Measurements from ENCODE around the gene RRP7A.
"Not testable (repeated sequence)": the region's sequence is repeated elsewhere in the genome, so short reads cannot be mapped to it uniquely, and the experiment has no call there.

RRP7A gene, protein sequence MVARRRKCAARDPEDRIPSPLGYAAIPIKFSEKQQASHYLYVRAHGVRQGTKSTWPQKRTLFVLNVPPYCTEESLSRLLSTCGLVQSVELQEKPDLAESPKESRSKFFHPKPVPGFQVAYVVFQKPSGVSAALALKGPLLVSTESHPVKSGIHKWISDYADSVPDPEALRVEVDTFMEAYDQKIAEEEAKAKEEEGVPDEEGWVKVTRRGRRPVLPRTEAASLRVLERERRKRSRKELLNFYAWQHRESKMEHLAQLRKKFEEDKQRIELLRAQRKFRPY
- total RNA-seq: 82.3 to 92.3 (median 87.6) reads per million in 3 donors

DNA sequence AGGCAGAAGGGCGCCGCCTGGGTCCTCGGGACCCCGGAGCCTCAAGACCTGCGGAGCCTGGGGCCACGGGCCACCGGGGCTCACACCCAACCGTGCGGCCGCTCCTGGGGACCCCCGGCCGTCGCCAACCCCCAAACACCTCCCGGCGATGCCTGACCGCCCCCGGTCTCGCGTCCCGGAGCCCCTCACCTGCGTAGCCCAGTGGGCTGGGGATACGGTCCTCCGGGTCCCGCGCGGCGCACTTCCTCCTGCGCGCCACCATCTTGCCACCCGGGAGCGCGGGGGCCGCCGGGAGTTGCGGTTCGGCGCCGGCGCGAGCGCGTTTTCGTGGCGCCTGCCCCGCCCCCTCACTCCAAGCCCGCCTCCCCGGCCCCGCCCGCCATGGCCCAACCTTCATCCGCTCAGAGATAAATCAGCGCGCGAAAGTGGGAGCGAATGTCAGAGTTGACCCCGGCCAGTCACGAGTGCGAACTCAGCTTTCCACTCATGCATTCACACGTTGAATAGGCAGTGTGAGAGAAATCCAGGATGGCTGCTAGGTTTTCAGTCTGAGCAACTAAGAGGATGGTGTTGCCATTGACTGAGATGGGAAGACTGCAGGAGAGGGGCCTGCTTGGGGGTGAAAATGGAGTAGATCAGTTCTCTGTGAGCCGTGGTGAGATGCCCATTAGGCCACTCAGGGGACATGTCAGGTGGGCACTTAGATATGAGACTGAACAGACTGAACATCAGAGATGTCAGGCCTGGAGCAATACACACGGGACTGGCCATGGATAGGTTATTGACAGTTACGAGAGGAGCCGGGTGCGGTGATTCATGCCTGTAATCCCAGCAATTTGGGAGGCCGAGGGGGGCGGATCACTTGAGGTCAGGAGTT is at the start of gene RRP7A:
TSS of gene RRP7A (minus strand) at position 272 of the 877 bp plus-strand sequence. CDS start at position 262, 10 bp downstream.
- Histone ChIP-seq H3K27me3 (replicated peaks; ENCODE audit: control insufficient read depth, insufficient read depth, low read length, poor library complexity, severe bottlenecking) (no peaks in the 10 kb centered on the region), H3K4me1 (ENCODE audit: control insufficient read depth, insufficient read depth, low read length, poor library complexity, severe bottlenecking) (peaks cover 9% of the 10 kb centered on the region), H3K27ac (ENCODE audit: insufficient read depth, low read length, poor library complexity, severe bottlenecking) (peak within 1 kb of the TSS; percentile 78), H3K36me3 (ENCODE audit: control insufficient read depth, insufficient read depth, low read length) (peaks cover 19% of the 10 kb centered on the region), H3K9me3 (ENCODE audit: control insufficient read depth, low read length) (no peaks in the 10 kb centered on the region), H3K4me3 (ENCODE audit: insufficient read depth, low read depth, low read length, poor library complexity, severe bottlenecking) (peak within 1 kb of the TSS; percentile 74)
- DNase-seq: peak; percentile 66 to 74 (median 72)

GRCh38 chr22:42567950-42568349 is 48.4 kb upstream of the RRP7A start:
- H3K4me1 ChIP-seq (ENCODE audit: control insufficient read depth, insufficient read depth, low read length, poor library complexity, severe bottlenecking); H3K9me3 ChIP-seq (ENCODE audit: control insufficient read depth, low read length); DNase-seq; H3K4me3 ChIP-seq (ENCODE audit: insufficient read depth, low read depth, low read length, poor library complexity, severe bottlenecking); H3K36me3 ChIP-seq (ENCODE audit: control insufficient read depth, insufficient read depth, low read length); H3K27ac ChIP-seq (ENCODE audit: insufficient read depth, low read length, poor library complexity, severe bottlenecking); H3K27me3 ChIP-seq (replicated peaks; ENCODE audit: control insufficient read depth, insufficient read depth, low read length, poor library complexity, severe bottlenecking): not testable (repeated sequence)

DNA sequence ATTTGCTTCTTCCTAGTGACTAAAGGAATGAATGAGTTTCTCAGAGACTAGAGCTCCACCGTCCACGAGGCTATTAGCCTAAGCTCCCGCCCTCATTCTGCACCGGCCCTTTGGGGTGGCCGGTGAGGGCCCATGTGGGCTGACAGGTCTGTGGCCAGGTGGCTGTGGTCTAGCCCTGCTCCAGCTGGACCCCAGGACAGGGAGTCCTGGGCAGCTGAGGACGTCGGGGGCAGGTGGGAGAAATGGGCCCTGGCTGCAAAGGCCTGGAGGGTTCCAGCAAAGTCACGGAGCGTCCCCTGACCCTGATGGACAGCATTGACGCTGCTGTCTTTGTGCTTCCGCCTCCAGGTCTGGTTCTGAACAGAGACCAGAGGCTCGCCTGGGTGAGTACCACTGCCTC is 46.4 kb upstream of the RRP7A start:
- no peaks in the 10 kb centered on the region for H3K9me3 ChIP-seq (ENCODE audit: control insufficient read depth, low read length)
- H3K27me3 ChIP-seq (replicated peaks; ENCODE audit: control insufficient read depth, insufficient read depth, low read length, poor library complexity, severe bottlenecking): no peaks in the 10 kb centered on the region
- no peak overlapping the region for H3K4me3 ChIP-seq (ENCODE audit: insufficient read depth, low read depth, low read length, poor library complexity, severe bottlenecking)
- no peak overlapping the region for H3K27ac ChIP-seq (ENCODE audit: insufficient read depth, low read length, poor library complexity, severe bottlenecking)
- no peaks in the 10 kb centered on the region for H3K4me1 ChIP-seq (ENCODE audit: control insufficient read depth, insufficient read depth, low read length, poor library complexity, severe bottlenecking)
- no peak for DNase-seq
- no peaks in the 10 kb centered on the region for H3K36me3 ChIP-seq (ENCODE audit: control insufficient read depth, insufficient read depth, low read length)

DNA sequence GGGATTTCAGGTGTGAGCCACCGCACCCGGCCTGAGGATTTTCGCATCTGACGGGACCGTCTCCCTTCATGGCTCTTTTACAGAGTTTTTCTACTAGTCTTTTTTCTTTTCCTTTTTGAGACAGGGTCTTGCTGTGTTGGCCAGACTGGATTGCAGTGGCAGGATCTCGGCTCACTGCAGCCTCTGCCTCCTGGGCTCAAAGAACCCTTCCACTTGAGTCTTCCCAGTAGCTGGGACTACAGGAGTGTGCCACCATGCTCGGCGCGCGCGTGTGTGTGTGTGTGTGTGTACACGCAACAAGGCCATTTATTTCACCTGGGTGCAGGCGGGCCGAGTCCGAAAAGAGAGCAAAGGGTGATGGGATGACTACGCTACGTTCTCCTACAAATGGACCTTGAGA is 45.1 kb upstream of the RRP7A start:
- Histone ChIP-seq H3K4me1 (ENCODE audit: control insufficient read depth, insufficient read depth, low read length, poor library complexity, severe bottlenecking) (no peaks in the 10 kb centered on the region), H3K27me3 (replicated peaks; ENCODE audit: control insufficient read depth, insufficient read depth, low read length, poor library complexity, severe bottlenecking) (no peaks in the 10 kb centered on the region), H3K36me3 (ENCODE audit: control insufficient read depth, insufficient read depth, low read length) (no peaks in the 10 kb centered on the region), H3K27ac (ENCODE audit: insufficient read depth, low read length, poor library complexity, severe bottlenecking) (no peak overlapping the region), H3K9me3 (ENCODE audit: control insufficient read depth, low read length) (no peaks in the 10 kb centered on the region), H3K4me3 (ENCODE audit: insufficient read depth, low read depth, low read length, poor library complexity, severe bottlenecking) (no peak overlapping the region)
- no peak for DNase-seq

DNA sequence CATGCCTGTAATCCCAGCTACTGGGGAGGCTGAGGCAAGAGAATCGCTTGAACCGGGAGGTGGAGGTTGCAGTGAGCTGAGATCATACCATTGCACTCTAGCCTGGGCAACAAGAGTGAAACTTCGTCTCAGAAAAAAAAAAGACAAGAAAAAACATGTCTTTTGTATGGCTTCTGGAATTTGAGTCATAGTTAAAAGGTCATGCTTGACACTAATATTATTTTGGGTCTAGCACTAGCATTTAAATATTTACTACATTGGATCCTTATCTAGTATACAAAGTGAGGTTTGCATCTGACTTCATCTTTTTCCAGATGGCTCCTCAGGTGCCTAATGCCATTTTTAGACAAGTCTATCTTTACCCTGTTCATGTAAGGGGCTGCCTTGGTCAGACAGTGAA is 44.3 kb upstream of the RRP7A start:
- not testable (repeated sequence) for H3K4me1 ChIP-seq (ENCODE audit: control insufficient read depth, insufficient read depth, low read length, poor library complexity, severe bottlenecking); H3K27me3 ChIP-seq (replicated peaks; ENCODE audit: control insufficient read depth, insufficient read depth, low read length, poor library complexity, severe bottlenecking); H3K9me3 ChIP-seq (ENCODE audit: control insufficient read depth, low read length); DNase-seq; H3K4me3 ChIP-seq (ENCODE audit: insufficient read depth, low read depth, low read length, poor library complexity, severe bottlenecking); H3K27ac ChIP-seq (ENCODE audit: insufficient read depth, low read length, poor library complexity, severe bottlenecking); H3K36me3 ChIP-seq (ENCODE audit: control insufficient read depth, insufficient read depth, low read length)

- no peaks in the 10 kb centered on the region for H3K36me3 ChIP-seq (ENCODE audit: control insufficient read depth, insufficient read depth, low read length)
- no peaks in the 10 kb centered on the region for H3K27me3 ChIP-seq (replicated peaks; ENCODE audit: control insufficient read depth, insufficient read depth, low read length, poor library complexity, severe bottlenecking)
- H3K4me3 ChIP-seq (ENCODE audit: insufficient read depth, low read depth, low read length, poor library complexity, severe bottlenecking): no peak overlapping the region
- no peak for DNase-seq
- H3K9me3 ChIP-seq (ENCODE audit: control insufficient read depth, low read length): no peaks in the 10 kb centered on the region
- H3K4me1 ChIP-seq (ENCODE audit: control insufficient read depth, insufficient read depth, low read length, poor library complexity, severe bottlenecking): no peaks in the 10 kb centered on the region
- H3K27ac ChIP-seq (ENCODE audit: insufficient read depth, low read length, poor library complexity, severe bottlenecking): no peak overlapping the region
These were observed 43.1 kb upstream of the RRP7A start for GRCh38 chr22:42562684-42563083.

- no peaks in the 10 kb centered on the region for H3K27me3 ChIP-seq (replicated peaks; ENCODE audit: control insufficient read depth, insufficient read depth, low read length, poor library complexity, severe bottlenecking)
- no peaks in the 10 kb centered on the region for H3K4me1 ChIP-seq (ENCODE audit: control insufficient read depth, insufficient read depth, low read length, poor library complexity, severe bottlenecking)
- DNase-seq: no peak
- no peak overlapping the region for H3K4me3 ChIP-seq (ENCODE audit: insufficient read depth, low read depth, low read length, poor library complexity, severe bottlenecking)
- no peaks in the 10 kb centered on the region for H3K36me3 ChIP-seq (ENCODE audit: control insufficient read depth, insufficient read depth, low read length)
- no peak overlapping the region for H3K27ac ChIP-seq (ENCODE audit: insufficient read depth, low read length, poor library complexity, severe bottlenecking)
- no peaks in the 10 kb centered on the region for H3K9me3 ChIP-seq (ENCODE audit: control insufficient read depth, low read length)
These were observed 42.7 kb upstream of the RRP7A start for GRCh38 chr22:42562279-42562678.

- Histone ChIP-seq H3K4me1 (ENCODE audit: control insufficient read depth, insufficient read depth, low read length, poor library complexity, severe bottlenecking) (no peaks in the 10 kb centered on the region), H3K4me3 (ENCODE audit: insufficient read depth, low read depth, low read length, poor library complexity, severe bottlenecking) (no peak overlapping the region), H3K36me3 (ENCODE audit: control insufficient read depth, insufficient read depth, low read length) (no peaks in the 10 kb centered on the region), H3K9me3 (ENCODE audit: control insufficient read depth, low read length) (no peaks in the 10 kb centered on the region), H3K27ac (ENCODE audit: insufficient read depth, low read length, poor library complexity, severe bottlenecking) (no peak overlapping the region), H3K27me3 (replicated peaks; ENCODE audit: control insufficient read depth, insufficient read depth, low read length, poor library complexity, severe bottlenecking) (no peaks in the 10 kb centered on the region)
- DNase-seq: no peak
These were observed 42.3 kb upstream of the RRP7A start for GRCh38 chr22:42561856-42562255.

- Histone ChIP-seq H3K4me3 (ENCODE audit: insufficient read depth, low read depth, low read length, poor library complexity, severe bottlenecking) (no peak overlapping the region), H3K4me1 (ENCODE audit: control insufficient read depth, insufficient read depth, low read length, poor library complexity, severe bottlenecking) (no peaks in the 10 kb centered on the region), H3K36me3 (ENCODE audit: control insufficient read depth, insufficient read depth, low read length) (no peaks in the 10 kb centered on the region), H3K27ac (ENCODE audit: insufficient read depth, low read length, poor library complexity, severe bottlenecking) (no peak overlapping the region), H3K9me3 (ENCODE audit: control insufficient read depth, low read length) (no peaks in the 10 kb centered on the region), H3K27me3 (replicated peaks; ENCODE audit: control insufficient read depth, insufficient read depth, low read length, poor library complexity, severe bottlenecking) (no peaks in the 10 kb centered on the region)
- DNase-seq: no peak
These were observed 41.2 kb upstream of the RRP7A start for GRCh38 chr22:42560781-42561180.

- Histone ChIP-seq H3K36me3 (ENCODE audit: control insufficient read depth, insufficient read depth, low read length) (no peaks in the 10 kb centered on the region), H3K4me1 (ENCODE audit: control insufficient read depth, insufficient read depth, low read length, poor library complexity, severe bottlenecking) (no peaks in the 10 kb centered on the region), H3K9me3 (ENCODE audit: control insufficient read depth, low read length) (no peaks in the 10 kb centered on the region), H3K4me3 (ENCODE audit: insufficient read depth, low read depth, low read length, poor library complexity, severe bottlenecking) (no peak overlapping the region), H3K27me3 (replicated peaks; ENCODE audit: control insufficient read depth, insufficient read depth, low read length, poor library complexity, severe bottlenecking) (no peaks in the 10 kb centered on the region), H3K27ac (ENCODE audit: insufficient read depth, low read length, poor library complexity, severe bottlenecking) (no peak overlapping the region)
- no peak for DNase-seq
These were observed 40.8 kb upstream of the RRP7A start for GRCh38 chr22:42560381-42560780.
